IPS DF 19.7 (cell line): ENCODE data around the gene BNC1.
"Not testable (repeated sequence)": the region's sequence is repeated elsewhere in the genome, so short reads cannot be mapped to it uniquely, and the experiment has no call there.

Experiments
- DNase-seq: peaks from one replicate; pipeline ENCODE4 v3.0.0-alpha.2; 2013; ENCODE audit warnings: low read depth, low spot score

Gene BNC1

GRCh38 chr15:83248151-83249029 is 36.1 kb downstream of the BNC1 start:
- DNase-seq: peak; percentile 30

DNA sequence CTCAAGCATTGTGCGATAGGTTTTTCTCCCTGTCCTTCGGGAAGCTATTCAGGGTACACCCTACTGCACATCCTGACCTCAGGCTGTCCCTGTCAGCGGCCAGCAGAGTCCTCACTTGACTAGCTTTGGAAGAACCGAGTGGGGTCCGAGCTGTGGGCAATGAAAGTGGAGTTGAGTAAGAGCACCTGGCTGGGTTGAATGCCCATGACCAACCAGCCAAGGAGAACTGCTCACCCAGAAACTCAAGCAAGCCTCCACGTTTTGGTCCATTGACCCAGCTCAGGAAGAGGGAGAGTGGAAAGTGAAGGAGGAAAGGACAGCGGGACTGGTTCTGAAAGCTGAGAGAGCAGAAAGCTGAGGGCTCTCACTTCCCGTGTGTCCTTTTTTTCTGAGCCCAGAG is 40.8 kb downstream of the BNC1 start:
- no peak for DNase-seq

- no peak for DNase-seq
Observed at GRCh38 chr15:83230242-83230641, 54.2 kb downstream of the BNC1 start.

DNA sequence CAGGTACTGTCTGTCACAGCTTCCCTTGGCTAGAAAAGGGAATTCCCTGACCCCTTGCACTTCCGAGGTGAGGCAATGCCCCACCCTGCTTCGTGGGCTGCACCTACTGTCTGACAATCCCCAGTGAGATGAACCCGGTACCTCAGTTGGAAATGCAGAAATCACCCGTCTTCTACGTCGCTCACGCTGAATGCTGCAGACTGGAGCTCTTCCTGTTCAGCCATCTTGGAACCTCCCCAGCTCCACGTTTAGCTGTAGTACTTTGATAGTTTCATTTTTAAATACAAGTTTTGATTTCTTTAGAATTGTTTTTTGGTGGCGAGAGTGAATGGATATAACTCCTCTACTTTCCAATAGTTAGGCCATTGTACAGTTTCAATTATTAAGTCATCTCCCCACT is 59.0 kb downstream of the BNC1 start:
- DNase-seq: no peak

- DNase-seq: not testable (repeated sequence)
Observed at GRCh38 chr15:83221781-83222180, 62.7 kb downstream of the BNC1 start.

DNA sequence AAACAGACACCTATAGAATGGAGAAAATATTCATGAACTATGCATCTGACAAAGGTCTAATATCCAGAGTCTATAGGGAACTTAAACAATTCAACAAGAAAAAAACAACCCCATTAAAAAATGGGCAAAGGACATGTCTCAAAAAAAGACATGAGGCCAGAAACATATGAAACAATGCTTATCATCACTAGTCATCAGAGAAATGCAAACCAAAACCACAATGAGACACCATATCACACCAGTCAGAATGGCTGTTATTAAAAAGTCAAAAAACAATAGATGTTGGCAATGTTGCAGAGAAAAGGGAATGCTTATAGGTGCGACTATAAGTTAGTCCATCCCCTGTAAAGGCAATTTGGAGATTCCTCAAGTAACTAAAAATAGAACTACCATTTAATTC is 65.4 kb downstream of the BNC1 start:
- DNase-seq: no peak

GRCh38 chr15:83215306-83215705 is 69.2 kb downstream of the BNC1 start:
- DNase-seq: no peak

GRCh38 chr15:83210619-83211018 is 73.8 kb downstream of the BNC1 start:
- no peak for DNase-seq

DNA sequence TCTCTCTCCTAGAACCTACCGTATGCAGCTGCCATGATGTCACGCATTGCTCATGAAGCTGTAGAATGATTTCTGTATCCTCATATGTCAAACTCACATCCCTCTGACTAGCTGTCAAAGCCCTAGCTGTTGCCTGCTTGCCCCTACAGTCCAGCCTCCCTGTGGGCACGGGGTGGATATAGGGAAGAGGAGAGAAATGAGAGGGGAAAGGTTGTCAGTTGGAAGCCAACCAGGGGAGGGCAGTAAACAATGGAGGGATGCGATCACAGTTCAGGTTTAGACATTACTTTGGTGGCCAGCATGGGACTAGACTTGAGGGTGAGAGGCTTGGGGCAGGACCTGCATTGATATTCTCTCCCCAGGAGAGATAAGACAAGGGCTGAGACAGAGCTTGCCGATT is 75.1 kb downstream of the BNC1 start:
- no peak for DNase-seq

DNA sequence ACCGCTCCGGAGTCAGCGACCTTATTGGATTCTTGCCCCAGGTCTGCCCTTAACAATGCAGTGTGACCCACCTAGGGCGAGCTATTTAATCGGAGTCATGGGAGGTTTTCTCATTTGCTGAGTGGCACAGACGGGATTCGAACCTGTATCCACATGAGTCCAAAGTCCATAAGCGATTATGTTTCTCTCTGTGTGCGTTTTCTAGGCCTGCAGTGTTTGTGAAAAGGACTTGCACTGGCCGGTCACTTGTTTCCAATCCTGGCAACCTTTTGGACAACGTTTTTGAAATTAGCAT is 76.2 kb downstream of the BNC1 start:
- DNase-seq: no peak

GRCh38 chr15:83207660-83208366 is 76.7 kb downstream of the BNC1 start, which contains the start of gene HDGFL3:
Gene HDGFL3 (minus strand): TSS chr15:83207823. CDS start chr15:83207414, 409 bp downstream.
- no peak for DNase-seq

DNA sequence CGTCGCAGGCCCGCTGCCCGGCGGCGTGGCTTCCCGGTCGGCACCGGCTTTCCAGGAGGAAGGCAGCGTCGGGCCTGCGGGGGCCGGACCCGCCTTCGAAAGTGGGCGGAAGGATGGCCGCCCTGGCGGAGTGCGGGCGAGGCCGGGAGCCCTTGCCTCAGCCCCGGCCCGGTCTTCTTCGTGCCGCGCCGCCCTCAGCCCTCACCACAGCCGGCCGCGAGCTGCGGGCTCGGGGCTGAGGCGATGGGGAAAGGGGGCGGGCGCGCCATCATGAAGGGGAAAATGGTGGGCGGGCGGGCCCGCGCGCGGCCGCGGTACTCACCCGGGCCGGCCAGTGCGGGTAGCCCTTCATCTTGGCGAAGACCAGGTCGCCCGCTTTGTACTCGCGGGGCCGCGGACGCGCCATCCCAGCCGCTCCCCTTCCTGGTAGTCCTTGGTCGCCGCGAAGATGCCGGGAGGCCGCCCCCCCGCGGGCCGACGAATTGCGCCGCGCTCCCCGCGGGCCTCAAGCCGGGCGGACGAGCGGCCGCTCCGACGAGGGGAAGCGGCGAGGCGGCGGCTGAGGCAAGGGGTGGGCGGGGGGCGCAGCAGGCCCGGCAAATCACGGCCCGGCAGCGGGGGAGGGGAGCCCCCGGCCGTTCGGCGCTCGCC is 77.3 kb downstream of the BNC1 start:
- no peak for DNase-seq

DNA sequence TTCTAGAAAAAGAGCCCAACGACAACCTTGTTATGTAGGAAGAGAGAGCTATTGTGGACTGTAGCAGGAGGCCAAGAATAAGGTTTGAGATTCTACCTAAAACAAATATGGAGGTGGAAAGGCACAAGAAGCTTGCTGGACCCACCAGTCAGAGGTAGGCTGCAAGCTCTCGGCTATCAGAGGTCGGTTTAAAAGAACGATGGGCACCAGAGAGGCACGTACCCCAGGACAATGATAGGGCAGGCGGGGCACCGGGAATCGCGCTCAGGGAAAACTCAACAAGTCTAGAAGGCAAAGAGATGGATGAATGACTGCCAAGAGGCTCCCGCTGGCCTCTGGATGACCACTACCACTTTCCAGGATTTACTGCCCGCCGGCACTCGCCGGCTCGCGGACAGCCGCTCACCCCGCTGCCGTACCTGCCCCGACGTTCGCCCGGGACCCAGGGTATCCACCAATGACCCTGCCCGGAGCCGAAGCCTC is 77.9 kb downstream of the BNC1 start:
- DNase-seq: no peak
